SK-N-MC (cell line): ENCODE measurements around the gene SLC33A1.

ENCODE experiments used
- EZH2 ChIP-seq: fragments of 200-600 bp; sonication (generic); IDR thresholded peaks from one replicate; pipeline ENCODE4 v1.6.1; 2017; ENCODE audit warnings: antibody characterized with exemption
- FOXP2 ChIP-seq: optimal IDR thresholded peaks from 2 replicates; pipeline ENCODE3; 2011; ENCODE audit warnings: mild to moderate bottlenecking, moderate library complexity; ENCODE audit not compliant: insufficient read depth; ENCODE audit errors: extremely low read length, control extremely low read depth
- POLR2AphosphoS5 ChIP-seq: IDR thresholded peaks from 2 replicates; pipeline ENCODE4 v1.6.1; 2012; ENCODE audit warnings: mild to moderate bottlenecking, low read depth, low read length, borderline replicate concordance

GRCh38 chr3:155852341-155852740 is 1.9 kb downstream of the SLC33A1 start:
- no peak for TF ChIP-seq POLR2AphosphoS5
- TF ChIP-seq EZH2, result no peak
- no peak for TF ChIP-seq FOXP2
